ENCODE measurements around the gene ELFN1.

The ELFN1 gene

DNA sequence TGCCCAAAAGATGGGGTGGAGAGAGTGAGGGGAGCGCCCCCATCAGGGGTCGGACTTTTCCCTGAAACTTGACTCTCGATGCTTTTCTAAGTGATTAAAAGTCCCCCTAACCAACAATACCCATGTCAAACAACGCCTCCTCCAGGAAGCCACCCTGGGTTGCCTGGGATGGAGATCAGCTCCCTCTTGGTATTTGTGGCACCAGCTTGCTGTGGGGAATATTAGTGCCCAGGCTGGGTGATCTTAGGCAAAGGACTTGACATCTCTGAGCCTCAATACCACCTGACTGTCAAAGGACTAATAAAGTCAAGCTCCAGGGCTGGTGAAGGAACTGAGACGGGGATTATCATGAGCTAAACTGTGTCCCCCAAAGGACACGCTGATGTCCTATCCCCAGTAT lies 18.2 kb upstream of the ELFN1 start:
- no peak for DNase-seq (ENCODE audit: low read depth)
- no peak overlapping the region for H3K4me3 ChIP-seq (ENCODE audit: low read depth, low read length)
- TF ChIP-seq, protein P1, sequence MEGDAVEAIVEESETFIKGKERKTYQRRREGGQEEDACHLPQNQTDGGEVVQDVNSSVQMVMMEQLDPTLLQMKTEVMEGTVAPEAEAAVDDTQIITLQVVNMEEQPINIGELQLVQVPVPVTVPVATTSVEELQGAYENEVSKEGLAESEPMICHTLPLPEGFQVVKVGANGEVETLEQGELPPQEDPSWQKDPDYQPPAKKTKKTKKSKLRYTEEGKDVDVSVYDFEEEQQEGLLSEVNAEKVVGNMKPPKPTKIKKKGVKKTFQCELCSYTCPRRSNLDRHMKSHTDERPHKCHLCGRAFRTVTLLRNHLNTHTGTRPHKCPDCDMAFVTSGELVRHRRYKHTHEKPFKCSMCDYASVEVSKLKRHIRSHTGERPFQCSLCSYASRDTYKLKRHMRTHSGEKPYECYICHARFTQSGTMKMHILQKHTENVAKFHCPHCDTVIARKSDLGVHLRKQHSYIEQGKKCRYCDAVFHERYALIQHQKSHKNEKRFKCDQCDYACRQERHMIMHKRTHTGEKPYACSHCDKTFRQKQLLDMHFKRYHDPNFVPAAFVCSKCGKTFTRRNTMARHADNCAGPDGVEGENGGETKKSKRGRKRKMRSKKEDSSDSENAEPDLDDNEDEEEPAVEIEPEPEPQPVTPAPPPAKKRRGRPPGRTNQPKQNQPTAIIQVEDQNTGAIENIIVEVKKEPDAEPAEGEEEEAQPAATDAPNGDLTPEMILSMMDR (IDR thresholded peaks at IDR 0.05; ENCODE audit: control insufficient read depth, extremely low read depth, insufficient read depth), result no peak

DNA sequence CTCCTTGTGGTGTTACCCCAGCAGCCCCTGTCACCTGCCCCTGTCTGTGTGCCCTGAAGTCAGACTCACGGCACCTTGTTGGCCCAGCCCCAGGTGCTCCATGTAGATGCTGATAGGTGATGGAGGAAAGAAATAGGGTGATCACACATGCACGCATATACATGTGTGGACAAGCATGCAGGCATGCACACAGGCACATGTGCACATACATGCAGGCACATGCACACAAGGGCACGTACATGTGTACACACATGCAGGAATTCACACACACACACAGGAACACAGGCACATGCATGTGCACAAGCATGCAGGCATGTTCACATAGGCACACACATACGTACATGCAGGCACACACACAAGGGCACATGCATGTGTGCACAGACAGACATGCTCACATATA lies 16.6 kb upstream of the ELFN1 start:
- DNase-seq (ENCODE audit: low read depth), result no peak
- H3K4me3 ChIP-seq (ENCODE audit: low read depth, low read length), result no peak overlapping the region
- TF ChIP-seq, protein P1 (IDR thresholded peaks at IDR 0.05; ENCODE audit: control insufficient read depth, extremely low read depth, insufficient read depth), result no peak

DNA sequence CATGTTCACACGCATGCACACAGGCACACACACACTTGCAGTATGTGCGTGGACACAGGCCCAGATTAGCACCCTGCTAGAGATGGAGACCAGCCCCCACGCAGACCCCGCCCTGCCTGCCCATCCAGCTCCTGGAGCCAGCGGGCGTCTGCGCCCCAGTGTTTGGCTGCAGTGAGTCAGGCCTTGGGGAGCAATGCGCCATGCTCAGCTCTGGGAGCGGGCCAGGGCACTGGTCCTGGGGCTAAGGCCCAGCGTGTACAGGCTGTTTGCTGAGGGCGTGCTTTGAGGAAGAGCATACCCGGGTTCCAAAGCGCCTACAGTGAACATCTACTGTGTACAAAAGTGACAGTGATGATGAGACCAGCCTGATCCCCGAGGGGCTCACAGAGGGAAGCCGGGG lies 16.0 kb upstream of the ELFN1 start:
- TF ChIP-seq, protein P1 (IDR thresholded peaks at IDR 0.05; ENCODE audit: control insufficient read depth, extremely low read depth, insufficient read depth), result no peak
- DNase-seq (ENCODE audit: low read depth), result no peak
- no peak overlapping the region for H3K4me3 ChIP-seq (ENCODE audit: low read depth, low read length)

DNA sequence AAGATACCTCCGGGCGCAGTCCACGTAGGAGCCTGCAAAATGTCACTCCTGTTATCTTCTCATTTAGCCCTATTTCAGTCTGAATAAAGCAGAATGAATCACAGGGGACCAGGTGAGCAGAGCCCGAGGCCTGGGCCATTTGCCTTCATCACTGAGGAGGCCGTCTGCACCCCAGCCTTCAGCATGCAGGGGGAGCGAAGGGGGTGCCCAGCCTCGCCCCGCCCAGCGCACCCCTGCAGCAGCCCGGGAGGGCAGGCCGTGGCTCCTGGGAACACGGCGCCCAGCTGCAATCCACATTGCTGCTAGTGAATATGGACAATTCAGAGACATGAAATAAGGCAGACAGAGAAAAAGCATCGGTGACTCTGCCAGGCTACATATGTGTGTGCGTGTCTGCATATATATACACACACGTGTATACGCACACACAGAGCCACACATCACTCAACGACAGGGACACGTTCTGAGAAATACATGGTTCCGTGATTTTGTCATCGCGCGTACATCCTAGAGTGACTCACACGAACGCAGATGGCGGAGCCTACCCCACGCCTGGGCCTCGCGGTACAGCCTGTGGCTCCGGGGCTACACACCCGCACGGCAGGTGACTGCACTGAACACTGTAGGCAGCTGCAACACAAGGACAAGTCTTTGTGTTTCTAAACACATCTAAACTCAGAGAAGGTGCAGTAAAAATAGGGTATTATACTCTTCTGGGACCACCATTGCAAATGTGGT lies 15.2 kb upstream of the ELFN1 start:
- no peak overlapping the region for H3K4me3 ChIP-seq (ENCODE audit: low read depth, low read length)
- TF ChIP-seq, protein P1 (IDR thresholded peaks at IDR 0.05; ENCODE audit: control insufficient read depth, extremely low read depth, insufficient read depth), result no peak

DNA sequence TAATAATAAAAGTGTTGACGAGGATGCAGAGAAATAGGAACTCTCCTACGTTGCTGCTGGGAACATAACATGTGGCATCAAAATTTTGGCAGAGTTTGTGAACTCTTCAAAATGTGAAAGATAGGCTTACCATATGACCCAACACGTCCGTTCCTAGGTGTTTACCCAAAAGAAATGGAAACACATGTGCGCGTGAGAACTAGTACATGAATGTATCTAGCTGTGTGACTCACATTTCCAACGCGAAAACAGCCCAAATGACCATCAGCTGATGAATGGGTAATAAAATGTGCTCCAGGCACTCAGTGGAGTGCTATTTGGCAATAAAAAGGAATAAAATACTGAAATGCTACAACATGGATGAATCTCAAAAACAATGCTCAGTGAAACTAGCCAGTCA lies 10.4 kb upstream of the ELFN1 start:
- peak; percentile 52 for DNase-seq (ENCODE audit: low read depth)
- no peak overlapping the region for H3K4me3 ChIP-seq (ENCODE audit: low read depth, low read length)
- TF ChIP-seq, protein P1 (IDR thresholded peaks at IDR 0.05; ENCODE audit: control insufficient read depth, extremely low read depth, insufficient read depth), result no peak

More for the DNA sequence above, 15.2 kb upstream of the ELFN1 start:
- no peak for DNase-seq (ENCODE audit: low read depth)

DNA sequence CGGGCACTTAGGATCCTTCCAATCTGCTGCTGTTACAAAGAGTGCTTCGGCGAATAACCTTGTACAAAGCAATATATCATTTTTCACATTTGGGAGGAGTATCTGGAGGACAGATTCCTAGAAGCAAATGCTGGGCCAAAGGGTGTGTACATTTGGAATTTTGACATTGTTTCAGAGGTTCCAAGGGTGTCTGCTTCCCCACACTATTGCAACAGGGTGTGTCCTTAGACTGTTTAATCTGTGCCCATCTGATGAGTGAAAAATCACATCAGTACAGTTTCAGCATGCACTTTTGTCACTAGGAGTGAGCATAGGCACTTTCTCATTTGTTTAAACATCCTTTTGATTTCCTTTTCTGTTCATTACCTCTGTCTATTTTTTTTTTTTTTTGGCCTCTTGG lies 8.6 kb upstream of the ELFN1 start:
- no peak for DNase-seq (ENCODE audit: low read depth)
- no peak overlapping the region for H3K4me3 ChIP-seq (ENCODE audit: low read depth, low read length)
- TF ChIP-seq, protein P1 (IDR thresholded peaks at IDR 0.05; ENCODE audit: control insufficient read depth, extremely low read depth, insufficient read depth), result no peak

DNA sequence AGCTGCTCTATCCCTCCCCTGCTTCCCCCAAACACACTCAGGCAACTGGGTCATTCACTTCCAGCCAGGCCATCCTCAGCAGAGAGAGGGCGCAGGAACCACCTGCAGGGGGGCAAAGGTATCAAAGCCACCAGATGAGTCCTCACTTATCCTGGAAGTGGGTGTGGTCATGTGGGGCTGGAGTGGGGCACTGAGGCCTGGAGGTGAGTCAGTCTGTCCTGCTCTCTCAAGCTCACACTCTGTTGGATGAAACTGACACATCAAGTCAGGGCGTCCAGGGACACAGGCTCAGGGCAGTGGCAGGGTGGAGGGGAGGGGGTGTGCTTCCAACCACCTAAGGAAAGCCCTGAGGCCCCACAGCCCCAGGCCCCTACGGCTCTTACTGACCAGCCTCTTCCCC lies 8.0 kb upstream of the ELFN1 start:
- DNase-seq (ENCODE audit: low read depth), result no peak
- TF ChIP-seq, protein P1 (IDR thresholded peaks at IDR 0.05; ENCODE audit: control insufficient read depth, extremely low read depth, insufficient read depth), result no peak
- no peak overlapping the region for H3K4me3 ChIP-seq (ENCODE audit: low read depth, low read length)
